HepG2 (cell line): Measurements from ENCODE around the gene TRMT112. TPM values are rescaled to one million over a fixed set of nuclear protein-coding genes. Genes with fewer than 3 reads are reported as not detected.

Experiments used
- ATAC-seq: fragments of 200-7000 bp; cut with Tn5 transposase; 3 replicates; pipeline ENCODE4 v1.9.1; 2020; ENCODE audit warnings: mild to moderate bottlenecking, moderate library complexity
- BruUV-seq: library from RNA; stranded (reverse); fragments of 400-500 nt; replicated peaks from 2 replicates; lab custom pipeline; 2021; lab: Mats Ljungman, UMichigan
- CTCF ChIA-PET: fragments of 300-600 bp; formaldehyde crosslinking; extraction: SDS; loops from one replicate; lab custom pipeline; 2021; ENCODE audit warnings: low total read pairs, inconsistent platforms, low intra/inter-chr PET ratio; lab: Yijun Ruan, JAX
- POLR2A ChIA-PET: fragments of 350-600 bp; sonication (Branson Sonifier 250); formaldehyde crosslinking; loops from one replicate; lab custom pipeline; 2020; ENCODE audit warnings: antibody characterized with exemption, inconsistent platforms; lab: Yijun Ruan, JAX
- DNase-seq: peaks from one replicate; pipeline ENCODE4 v3.0.0-alpha.2; 2015; ENCODE audit warnings: low spot score
- FAIRE-seq: peaks from 3 replicates; lab custom pipeline; 2011; peaks lifted over from hg19 to GRCh38; lab: Jason Lieb, UNC
- H2AFZ ChIP-seq: one replicate; pipeline ENCODE4 v1.6.1; 2011; ENCODE audit warnings: low read length, inconsistent platforms
- H3K27ac ChIP-seq: fragments of 300-600 bp; 3 replicates; pipeline ENCODE4 v1.8.0; 2011; ENCODE audit warnings: mixed run types, mild to moderate bottlenecking, mixed read lengths, low read length, inconsistent platforms; ENCODE audit not compliant: insufficient read depth; ENCODE audit errors: extremely low read length
- H3K27me3 ChIP-seq, 2 experiments: fragments of 200-600 bp in 1 of 2; 2 replicates in 1 of 2; 3 replicates in 1 of 2; pipeline versions ENCODE4 v1.6.0 to v1.8.0; 2011; ENCODE audit warnings: low read length in 2 of 2, mild to moderate bottlenecking in 2 of 2, moderate library complexity in 2 of 2, inconsistent platforms in 1 of 2; ENCODE audit not compliant: insufficient read depth in 2 of 2, control insufficient read depth in 1 of 2
- H3K36me3 ChIP-seq, 2 experiments: fragments of 200-600 bp in 1 of 2; replicated peaks in 1 of 2; 2 replicates in 1 of 2; 3 replicates in 1 of 2; pipeline versions ENCODE4 v1.5.1 to v1.8.0; 2011; ENCODE audit warnings: low read length in 2 of 2, inconsistent platforms in 1 of 2; ENCODE audit not compliant: insufficient read depth in 2 of 2, control insufficient read depth in 1 of 2
- H3K4me1 ChIP-seq: 2 replicates; pipeline ENCODE4 v1.5.1; 2012; ENCODE audit warnings: low read length, inconsistent platforms; ENCODE audit not compliant: insufficient read depth
- H3K4me2 ChIP-seq: 2 replicates; pipeline ENCODE4 v1.6.0; 2011; ENCODE audit warnings: low read depth, low read length, inconsistent platforms
- H3K4me3 ChIP-seq, 3 experiments: fragments of 200-600 bp in 1 of 3; sonication (generic), shearing (Covaris generic) in 1 of 3; replicated peaks in 1 of 3; 2 replicates each; pipeline ENCODE4 v1.5.1; 2011 to 2016; ENCODE audit warnings: low read length in 3 of 3, inconsistent platforms in 2 of 3, low read depth in 2 of 3, mild to moderate bottlenecking in 2 of 3, control low read depth in 1 of 3, mixed read lengths in 1 of 3; ENCODE audit not compliant: insufficient read depth in 1 of 3
- H3K79me2 ChIP-seq: one replicate; pipeline ENCODE4 v1.6.1; 2011; ENCODE audit warnings: low read length, inconsistent platforms; ENCODE audit not compliant: insufficient read depth
- H3K9ac ChIP-seq: 2 replicates; pipeline ENCODE4 v1.6.0; 2011; ENCODE audit warnings: mild to moderate bottlenecking, low read depth, low read length, inconsistent platforms; ENCODE audit not compliant: insufficient read depth
- H3K9me3 ChIP-seq: 2 replicates; pipeline ENCODE4 v1.5.1; 2012; ENCODE audit warnings: mild to moderate bottlenecking, low read length
- H4K20me1 ChIP-seq: 2 replicates; pipeline ENCODE4 v1.6.0; 2011; ENCODE audit warnings: inconsistent platforms, mild to moderate bottlenecking, low read length, moderate library complexity; ENCODE audit not compliant: insufficient read depth
- AKNA ChIP-seq: sonication (generic); formaldehyde crosslinking; IDR thresholded peaks from 2 replicates; pipeline ENCODE4 v1.4.0; 2020; ENCODE audit warnings: missing genetic modification reagents, borderline replicate concordance
- CBX5 ChIP-seq: sonication (generic); formaldehyde crosslinking; IDR thresholded peaks from 2 replicates; pipeline ENCODE4 v1.4.0; 2020; ENCODE audit warnings: missing genetic modification reagents, borderline replicate concordance
- NFKB2 ChIP-seq: sonication (generic); formaldehyde crosslinking; IDR thresholded peaks from 2 replicates; pipeline ENCODE4 v1.4.0; 2020; ENCODE audit warnings: missing genetic modification reagents, borderline replicate concordance
- PATZ1 ChIP-seq: sonication (generic); formaldehyde crosslinking; IDR thresholded peaks from 2 replicates; pipeline ENCODE4 v1.4.0; 2020; ENCODE audit warnings: missing genetic modification reagents
- PRPF4 ChIP-seq: fragments of 200-400 bp; formaldehyde crosslinking; IDR thresholded peaks from 2 replicates; pipeline ENCODE4 v1.6.1; 2016; ENCODE audit warnings: low read length, low read depth; ENCODE audit not compliant: poor library complexity, severe bottlenecking
- RORA ChIP-seq: sonication (generic); formaldehyde crosslinking; IDR thresholded peaks from 2 replicates; pipeline ENCODE4 v1.5.0; 2020; ENCODE audit warnings: mild to moderate bottlenecking, missing genetic modification reagents, moderate library complexity
- SALL1 ChIP-seq: sonication (generic); formaldehyde crosslinking; IDR thresholded peaks from 2 replicates; pipeline ENCODE4 v1.8.0; 2022; ENCODE audit warnings: mild to moderate bottlenecking, missing genetic modification reagents
- TAF1 ChIP-seq: sonication (generic); formaldehyde crosslinking; IDR thresholded peaks from 2 replicates; pipeline ENCODE4 v1.4.0; 2020; ENCODE audit warnings: missing genetic modification reagents
- USF2 ChIP-seq, 2 experiments: sonication (generic) in 1 of 2; formaldehyde crosslinking in 1 of 2; IDR thresholded peaks; 2 replicates each; pipeline versions ENCODE4 v1.5.1 to v1.6.1; 2011 to 2020; ENCODE audit warnings: borderline replicate concordance in 1 of 2, low read depth in 1 of 2, low read length in 1 of 2, mild to moderate bottlenecking in 1 of 2, missing genetic modification reagents in 1 of 2, moderate library complexity in 1 of 2
- ZFX ChIP-seq: sonication (generic); formaldehyde crosslinking; IDR thresholded peaks from 2 replicates; pipeline ENCODE4 v1.4.0; 2020; ENCODE audit warnings: mild to moderate bottlenecking, low read depth, missing genetic modification reagents, moderate library complexity
- ZNF790 ChIP-seq: sonication (generic); formaldehyde crosslinking; IDR thresholded peaks from 2 replicates; pipeline ENCODE4 v1.8.0; 2022; ENCODE audit warnings: missing genetic modification reagents, mild to moderate bottlenecking, borderline replicate concordance
- ZSCAN9 ChIP-seq: IDR thresholded peaks from 2 replicates; pipeline ENCODE4 v1.6.1; 2016; ENCODE audit warnings: borderline replicate concordance
- WGBS: methylation state at CpG from one replicate; pipeline ENCODE4 v1.1.6; 2017; ENCODE audit warnings: low lambda C conversion rate; 5-methylcytosine and 5-hydroxymethylcytosine counted together
- in situ Hi-C: cut with HindIII; loops from 2 replicates; pipeline ENCODE4 v1.10.0; 2017; ENCODE audit warnings: low pct_unique_long_range_greater_than_20kb; ENCODE audit not compliant: extremely low pct_ligation_motif_present
- intact Hi-C: fragments of 100-400 bp; cut with micrococcal nuclease; formaldehyde crosslinking; loops from one replicate; pipeline ENCODE4 v1.10.0; 2022; ENCODE audit not compliant: unreplicated experiment
- polyA plus RNA-seq, 8 experiments: library from polyadenylated mRNA; depleted of rRNA in 3 of 8; stranded (reverse) in 7 of 8; unstranded in 1 of 8; fragments of >200 nt; fragmentation: Illumina TruSeq in 4 of 8; extraction: Trizol in 4 of 8; gene quantifications; 2 replicates each; pipeline versions ENCODE4 v1.2.1 to v1.2.3, GENCODE V29; 2011 to 2016; ENCODE audit warnings: low read depth in 4 of 8, missing spikeins in 1 of 8, mixed read lengths in 1 of 8; ENCODE audit not compliant: insufficient read depth in 1 of 8
- total RNA-seq, 5 experiments: library from RNA; depleted of rRNA; stranded (reverse); fragments of >200 nt; fragmentation: Illumina TruSeq; extraction: Trizol; gene quantifications; 2 replicates each; pipeline ENCODE4 v1.2.3, GENCODE V29; 2016; ENCODE audit warnings: low read depth in 1 of 5

TRMT112 gene
- total and polyA plus RNA-seq, 2 of the 13 experiments (the other 11 are each of a cell fraction or from before 2014, with no cell fraction given) = 186 to 409 TPM

- TF ChIP-seq USF2 (IDR thresholded peaks at IDR 0.05; ENCODE audit: low read depth, low read length) (no peak), USF2 (CRISPR knock-in tag; IDR thresholded peaks at IDR 0.05; ENCODE audit: borderline replicate concordance) (no peak), ZNF790 (CRISPR knock-in tag) (no peak)
These were observed 17.7 kb upstream of the TRMT112 start (continued) for GRCh38 chr11:64334764-64335735.

- CTCF ChIA-PET = no interaction called here
- intact Hi-C loops = no loop called here
- TF ChIP-seq CBX5 (no peak), ZFX (no peak), SALL1 (CRISPR knock-in tag) (no peak), PRPF4 (no peak), PATZ1 (no peak), AKNA (CRISPR knock-in tag) (no peak), NFKB2 (no peak), TAF1 (CRISPR knock-in tag) (no peak), RORA (CRISPR knock-in tag) (no peak), ZSCAN9 (CRISPR knock-in tag) (no peak)
These were observed 16.2 kb upstream of the TRMT112 start for GRCh38 chr11:64333556-64333955.

More at GRCh38 chr11:64333556-64333955, 16.2 kb upstream of the TRMT112 start:
- Histone ChIP-seq H3K27ac (no peak overlapping the region), H4K20me1 (no peaks in the 10 kb centered on the region), H3K27me3 (peaks cover 3 to 11% of the 10 kb centered on the region in 2 experiments; a peak in 3 of 5 replicates), H3K4me2 (no peak overlapping the region), H2AFZ (no peak overlapping the region), H3K9me3 (no peaks in the 10 kb centered on the region), H3K4me3 (no peak overlapping the region), H3K9ac (no peak overlapping the region), H3K36me3 (no peaks in the 10 kb centered on the region), H3K79me2 (no peaks in the 10 kb centered on the region), H3K4me1 (peaks cover 22% of the 10 kb centered on the region)
- in situ Hi-C loops = no loop called here
- WGBS = 54% methylated on average over 8 of the region's 8 CpGs
- POLR2A ChIA-PET = no interaction called here
- DNase-seq (no peak), FAIRE-seq (no peak), ATAC-seq (no peak)
- BruUV-seq = no TSS peak
